IPS DF 4.7 (cell line): ENCODE results near the gene ENOX1.

Experiments used
- DNase-seq: peaks from one replicate; pipeline ENCODE4 v3.0.0-alpha.2; 2013; ENCODE audit warnings: low spot score; ENCODE audit errors: extremely low read depth

ENOX1 gene

GRCh38 chr13:43265028-43265427 is 521.7 kb downstream of the ENOX1 start:
- DNase-seq: no peak

DNA sequence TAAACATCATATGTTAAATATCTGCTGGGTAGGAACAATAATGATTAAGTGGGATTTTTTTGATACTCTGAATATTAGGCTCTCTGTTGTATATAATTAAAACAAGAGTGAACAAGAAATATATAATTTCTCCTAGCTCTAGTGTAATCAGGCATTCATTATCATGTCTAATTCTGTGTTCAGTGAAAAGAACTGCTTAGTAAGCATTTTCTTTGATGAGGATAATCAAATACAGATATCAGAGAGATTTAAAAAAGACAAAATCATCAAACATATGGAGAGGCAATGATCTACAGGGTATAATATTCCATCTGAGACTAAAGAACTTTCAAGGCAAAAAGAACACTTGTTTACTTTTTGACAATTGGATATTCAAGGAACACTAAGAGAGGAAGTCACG is 522.3 kb downstream of the ENOX1 start:
- no peak for DNase-seq

DNA sequence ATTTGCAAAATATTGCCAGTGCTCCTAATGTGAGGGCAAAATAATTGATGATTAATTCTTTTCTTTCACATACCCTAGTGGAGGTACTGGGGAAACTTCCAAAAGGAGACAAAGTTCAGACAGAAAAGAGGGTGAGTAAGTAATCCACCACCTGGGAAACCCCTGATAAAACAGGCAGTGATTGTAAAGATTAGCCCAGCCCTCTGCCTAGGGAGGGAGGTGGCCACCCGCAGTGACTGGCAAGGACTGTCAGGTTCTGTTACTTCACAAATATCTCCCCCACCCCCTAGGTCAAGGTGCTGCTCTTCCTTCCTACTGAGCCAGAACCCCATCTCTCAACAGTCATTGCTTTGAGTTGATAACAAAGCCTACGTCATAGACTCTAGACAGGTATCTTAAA is 523.7 kb downstream of the ENOX1 start:
- no peak for DNase-seq

DNA sequence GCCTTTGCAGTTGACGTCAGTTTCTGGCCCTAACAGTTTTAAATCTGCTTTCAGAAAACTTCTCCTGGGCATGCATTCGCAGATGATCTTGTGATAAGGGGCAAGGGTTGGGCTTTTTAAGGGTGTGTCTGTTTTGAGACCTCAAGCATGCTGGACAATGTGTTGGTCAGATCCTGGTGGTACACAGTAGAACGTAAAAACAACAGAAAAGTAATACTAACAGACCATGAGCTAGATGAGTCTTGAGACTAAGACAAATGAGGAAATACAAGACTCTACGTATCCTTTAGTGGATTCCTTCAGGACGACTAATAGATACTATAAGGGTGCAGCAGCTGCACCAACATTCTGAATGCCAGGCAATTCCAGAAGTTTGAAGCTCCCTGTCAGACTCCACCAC is 525.8 kb downstream of the ENOX1 start:
- DNase-seq: no peak

DNA sequence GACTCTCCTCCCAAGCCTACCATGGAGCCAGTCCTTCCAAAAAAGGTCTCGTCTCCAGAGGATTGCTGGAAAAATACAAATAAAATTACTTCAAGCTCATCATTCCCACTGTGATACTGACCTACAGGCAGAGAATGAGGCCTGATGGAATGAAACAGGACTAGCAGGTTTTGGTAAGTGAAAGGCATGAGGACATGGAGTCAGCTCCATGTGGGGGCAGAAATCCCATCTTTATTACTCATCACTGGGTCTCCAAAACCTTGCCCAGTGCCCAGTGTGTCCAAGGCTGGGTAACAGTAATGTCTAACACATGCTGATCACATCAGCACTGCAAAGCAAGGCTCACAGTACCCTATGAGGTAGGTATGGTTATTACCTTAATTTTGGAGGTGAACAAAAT is 528.0 kb downstream of the ENOX1 start:
- DNase-seq: no peak

GRCh38 chr13:43257765-43258164 is 529.0 kb downstream of the ENOX1 start:
- DNase-seq: no peak

DNA sequence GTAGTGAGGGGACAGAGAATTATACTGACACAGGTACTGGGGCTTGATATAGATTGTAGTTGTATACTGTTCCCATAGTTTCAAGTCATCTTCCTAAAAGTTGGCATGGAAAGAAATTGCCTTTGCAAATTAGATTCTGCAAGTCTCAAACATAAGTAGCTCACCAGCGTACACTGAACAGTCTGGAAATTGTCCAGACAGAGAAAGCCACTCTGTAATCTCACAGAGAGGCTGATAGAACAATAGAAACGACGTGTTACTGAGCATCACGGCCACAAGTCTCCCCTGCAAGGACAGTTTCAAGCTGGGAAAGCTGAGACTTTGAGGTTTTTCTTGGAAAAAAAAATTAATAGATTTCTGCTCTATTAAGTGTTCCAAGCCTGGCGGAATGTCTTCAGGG is 534.8 kb downstream of the ENOX1 start:
- DNase-seq: no peak

GRCh38 chr13:43246382-43246781 is 540.4 kb downstream of the ENOX1 start:
- no peak for DNase-seq

- DNase-seq: no peak
Measured at GRCh38 chr13:43245374-43245964, 541.3 kb downstream of the ENOX1 start.

DNA sequence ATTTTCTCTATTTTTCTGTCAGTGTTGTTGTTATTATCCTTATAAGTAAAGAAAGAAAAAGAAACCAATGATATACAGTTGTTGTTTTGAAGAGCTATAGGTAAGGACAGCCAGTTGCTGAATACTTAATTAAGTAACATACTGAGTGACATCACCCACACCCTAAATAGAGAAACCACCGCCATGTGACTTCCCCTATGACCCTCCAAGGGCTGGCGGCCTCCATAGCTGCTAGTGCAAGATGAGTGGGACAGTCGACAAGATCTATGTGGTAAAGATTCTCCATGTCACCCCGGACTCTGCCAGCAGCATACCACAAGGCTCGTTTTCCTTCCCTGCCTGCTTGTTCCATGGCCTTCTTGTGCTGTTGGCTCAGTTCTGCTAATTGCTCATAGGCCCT is 542.3 kb downstream of the ENOX1 start:
- no peak for DNase-seq

DNA sequence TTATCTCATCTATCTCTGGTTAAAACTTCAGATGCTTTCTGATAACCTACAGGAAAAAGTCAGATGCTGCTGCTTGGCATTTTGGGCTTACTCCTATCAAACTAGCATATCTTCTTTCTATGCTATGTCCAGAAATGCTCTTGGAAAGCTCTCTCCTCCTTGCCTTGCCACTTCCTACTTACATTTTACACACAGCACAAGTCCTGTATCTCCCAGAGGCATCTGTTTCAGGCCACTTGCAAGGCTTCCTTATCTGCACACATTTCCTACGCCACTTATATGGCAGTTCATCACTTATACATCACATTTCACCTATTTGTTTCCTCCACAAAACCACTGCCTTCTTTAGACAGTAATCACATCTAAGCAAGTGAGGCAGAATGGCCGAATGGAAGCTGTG is 543.1 kb downstream of the ENOX1 start:
- no peak for DNase-seq

DNA sequence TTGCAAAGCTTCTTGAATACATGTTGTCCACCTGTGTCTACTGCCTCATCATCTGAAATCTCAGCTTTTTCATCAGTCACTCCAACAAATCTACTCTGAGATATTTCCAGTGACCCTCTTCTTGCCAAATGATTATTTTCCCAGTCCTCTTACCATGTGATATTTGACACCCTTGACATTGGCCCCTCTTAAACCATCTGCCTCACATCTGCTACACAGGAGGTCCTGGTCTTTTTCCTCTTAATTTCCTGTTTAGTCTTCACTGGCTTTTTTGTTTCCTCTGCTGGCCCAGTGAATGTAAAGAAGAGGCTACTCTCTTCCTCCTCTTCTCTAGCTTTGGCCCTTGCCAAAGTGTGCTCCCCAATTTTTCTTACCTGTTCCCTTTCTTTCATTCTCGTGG is 544.7 kb downstream of the ENOX1 start:
- no peak for DNase-seq

DNA sequence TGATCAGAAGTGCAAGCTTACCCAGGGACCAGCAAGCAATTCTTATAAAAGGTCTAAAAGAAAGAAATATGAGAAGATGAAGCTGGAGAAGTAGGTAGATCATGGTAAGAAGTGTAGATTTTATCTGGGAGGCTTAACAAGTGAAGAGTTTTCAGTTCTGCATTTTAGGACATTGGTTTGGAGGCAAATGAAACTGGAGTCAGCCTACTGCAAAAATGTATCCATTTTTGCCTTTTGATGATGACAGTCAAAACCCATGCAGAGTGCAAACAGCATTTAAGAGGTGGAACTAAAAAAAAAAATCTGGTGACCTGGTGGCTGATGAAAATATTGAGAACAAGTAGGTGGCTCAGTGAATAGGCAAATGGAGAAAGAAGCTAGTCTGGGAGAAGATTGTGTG is 546.5 kb downstream of the ENOX1 start:
- no peak for DNase-seq

GRCh38 chr13:43239275-43239840 is 547.4 kb downstream of the ENOX1 start:
- DNase-seq: no peak

DNA sequence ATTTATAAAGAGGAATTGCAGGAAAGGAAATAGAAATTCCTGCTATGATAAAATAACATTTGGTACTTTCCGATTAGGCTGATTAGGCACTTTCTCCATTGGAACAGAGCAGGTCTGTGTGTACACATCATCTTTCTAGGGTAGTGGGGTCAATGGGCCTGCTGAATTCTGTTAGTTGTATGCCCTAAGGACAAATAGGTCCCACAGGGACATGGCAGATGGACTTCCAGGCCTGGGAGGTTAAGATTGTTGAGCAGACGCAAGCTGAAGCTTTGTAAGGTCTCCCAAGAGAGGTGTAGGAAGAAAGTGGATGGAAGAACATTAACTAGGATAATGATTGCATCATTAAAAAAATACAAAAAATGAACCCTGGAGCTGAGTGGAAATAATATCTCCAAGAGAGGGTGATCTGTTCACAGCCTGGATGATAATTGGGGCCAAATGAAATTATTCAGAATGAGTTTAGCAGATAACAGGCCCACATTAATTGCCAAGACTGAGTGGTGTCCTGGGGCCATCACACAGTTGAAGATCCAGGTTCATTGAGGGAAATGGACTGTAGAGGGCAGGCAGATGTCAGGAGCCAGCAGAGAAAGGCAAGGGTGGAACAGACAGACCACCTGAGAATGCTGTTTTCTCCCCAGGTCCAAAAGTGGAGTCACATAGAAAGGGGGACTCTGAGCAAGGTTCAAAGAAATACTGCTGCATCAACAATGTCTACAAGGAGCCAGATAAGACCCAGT is 548.3 kb downstream of the ENOX1 start:
- DNase-seq: no peak

GRCh38 chr13:43237616-43238015 is 549.2 kb downstream of the ENOX1 start:
- DNase-seq: no peak

- no peak for DNase-seq
Measured at GRCh38 chr13:43235028-43235427, 551.7 kb downstream of the ENOX1 start.

DNA sequence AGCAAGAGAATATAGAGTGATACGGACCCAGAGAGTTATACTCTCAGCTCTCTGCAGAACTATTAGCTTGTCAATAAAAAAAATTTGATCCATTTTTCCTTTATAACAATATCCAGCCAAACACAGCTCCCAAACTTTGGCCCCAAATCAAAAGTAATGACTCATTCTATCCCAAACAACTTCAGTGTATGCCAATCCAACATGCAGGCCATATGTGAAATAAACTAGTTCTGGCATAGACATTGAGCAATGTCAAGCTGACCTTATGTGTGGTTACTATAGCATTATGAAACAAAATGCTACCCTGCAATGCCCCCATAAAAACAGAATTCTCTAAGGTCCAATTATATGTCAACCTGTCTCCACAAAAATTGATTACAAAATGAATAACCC is 553.9 kb downstream of the ENOX1 start:
- DNase-seq: no peak

- no peak for DNase-seq
Measured at GRCh38 chr13:43232144-43232872, 554.5 kb downstream of the ENOX1 start.

DNA sequence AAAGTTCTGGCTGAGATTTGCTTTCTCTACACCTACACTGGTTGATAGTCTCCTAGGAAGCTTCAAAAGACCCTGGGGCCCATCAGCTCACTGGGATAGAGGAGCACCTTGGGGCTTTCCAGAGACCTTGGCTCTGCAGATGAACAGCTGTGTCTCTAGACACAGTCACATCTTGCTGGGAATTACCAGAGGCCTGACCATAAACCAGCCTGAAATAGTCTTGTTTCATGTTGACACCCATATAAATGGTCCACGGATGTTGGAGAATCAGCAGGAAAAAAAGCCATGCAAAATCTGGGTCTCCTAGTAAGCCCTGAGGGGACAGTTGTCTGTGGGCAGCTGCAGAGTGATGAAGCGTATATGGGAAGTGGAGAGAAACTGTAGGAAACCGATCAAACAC is 555.8 kb downstream of the ENOX1 start:
- DNase-seq: no peak

GRCh38 chr13:43229506-43229905 is 557.3 kb downstream of the ENOX1 start:
- no peak for DNase-seq

GRCh38 chr13:43227721-43228120 is 559.1 kb downstream of the ENOX1 start:
- DNase-seq: no peak
